Left renal cortex interstitium (tissue), 4 donors: ENCODE measurements around the gene HBEGF. TPM values are rescaled to one million over a fixed set of nuclear protein-coding genes. Genes with fewer than 3 reads are reported as not detected.
A peak's percentile ranks its signal among the peaks of the same experiment; 100 is the strongest.

Experiments used
- DNase-seq, 4 donors: peaks; one replicate each; pipeline ENCODE4 v3.0.0-alpha.2; 2013; ENCODE audit warnings: low read depth in 4 of 4, low spot score in 2 of 4, missing footprints in 1 of 4
- polyA plus RNA-seq, 4 donors: library from polyadenylated mRNA; unstranded; fragments of 120-200 nt; gene quantifications; one replicate each; pipeline ENCODE4 v1.2.1, GENCODE V29; 2013; ENCODE audit not compliant: insufficient read length in 4 of 4

Gene HBEGF
- polyA plus RNA-seq, 4 donors, result 9.3 to 11.1 (median 10.2) TPM

DNA sequence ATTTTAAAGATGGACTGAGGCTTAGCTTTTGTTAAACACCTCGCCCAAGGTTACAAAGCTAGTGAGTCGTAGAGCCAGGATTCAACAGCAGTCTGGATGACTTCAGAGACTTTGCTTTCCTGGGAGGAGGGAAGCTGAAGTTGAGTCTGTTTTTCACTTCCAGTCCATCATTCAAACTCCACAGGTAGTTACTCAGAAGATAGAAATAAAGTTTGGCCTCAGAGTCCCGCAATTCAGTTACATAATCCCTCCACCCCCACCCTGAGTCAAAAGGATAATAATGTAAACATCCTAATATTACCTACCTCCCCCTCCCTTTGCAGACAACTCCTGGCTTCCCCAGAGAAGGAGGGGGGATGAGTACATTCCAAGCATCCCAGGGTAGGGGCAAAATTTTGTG is 8.1 kb downstream of the HBEGF start:
- no peak for DNase-seq

DNA sequence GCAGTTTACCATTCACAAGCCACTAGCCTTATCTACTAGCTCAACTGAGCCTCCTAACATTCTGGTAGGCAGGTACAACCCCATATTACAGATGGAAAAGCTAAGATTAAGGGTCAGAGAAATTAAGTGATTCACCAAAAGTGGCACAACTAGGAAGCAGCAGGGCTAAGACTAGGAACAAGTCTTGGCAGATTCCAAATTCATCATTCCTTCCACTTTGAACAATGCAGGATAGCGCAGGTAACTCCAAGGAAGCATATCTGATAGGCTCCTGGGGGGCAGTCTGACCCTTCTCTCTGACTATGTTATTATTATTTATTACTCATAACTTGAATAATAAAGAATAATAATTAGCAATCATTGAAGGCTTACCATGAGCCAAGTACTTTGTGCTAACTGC is 8.5 kb downstream of the HBEGF start:
- DNase-seq, result no peak

DNA sequence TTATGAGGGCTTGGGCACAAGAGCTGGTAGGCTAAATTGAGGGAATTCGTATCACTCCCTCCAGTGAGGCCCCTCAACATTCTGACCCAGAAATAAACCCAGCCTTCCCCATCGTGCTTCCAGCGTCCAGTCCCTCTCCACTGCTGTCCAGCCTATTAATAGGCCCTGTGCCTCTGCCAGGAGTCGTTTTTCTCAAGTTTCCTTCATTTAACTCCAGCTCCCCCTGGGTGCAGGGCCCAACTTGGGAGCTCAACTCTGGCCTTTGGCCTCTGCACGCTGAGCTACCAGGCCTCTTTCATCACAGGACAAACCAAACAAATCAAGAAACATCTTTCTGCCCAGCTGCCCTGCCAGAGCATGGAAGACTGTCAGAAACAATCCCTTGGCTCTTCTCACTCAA is 10.0 kb downstream of the HBEGF start:
- peak in 1 of 4 donors; percentile 71 for DNase-seq

DNA sequence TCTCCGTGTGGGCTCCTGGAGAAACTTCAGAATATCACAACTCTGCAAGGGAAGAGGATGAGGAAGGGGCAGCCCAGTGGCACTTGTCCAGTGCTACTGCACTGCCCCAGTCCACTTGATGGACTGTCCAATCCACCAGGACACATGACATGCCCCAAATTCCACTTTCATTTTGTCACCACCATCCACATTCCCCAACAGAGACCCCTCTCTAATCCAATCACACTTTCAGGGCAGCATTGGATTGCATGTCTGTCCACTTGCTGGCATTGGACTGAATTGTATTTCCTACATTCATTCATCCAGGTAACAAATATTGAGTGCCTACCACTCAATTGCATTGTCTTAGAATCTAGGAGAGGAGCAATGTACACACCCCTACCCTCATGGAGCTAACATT is 14.8 kb downstream of the HBEGF start:
- no peak for DNase-seq

DNA sequence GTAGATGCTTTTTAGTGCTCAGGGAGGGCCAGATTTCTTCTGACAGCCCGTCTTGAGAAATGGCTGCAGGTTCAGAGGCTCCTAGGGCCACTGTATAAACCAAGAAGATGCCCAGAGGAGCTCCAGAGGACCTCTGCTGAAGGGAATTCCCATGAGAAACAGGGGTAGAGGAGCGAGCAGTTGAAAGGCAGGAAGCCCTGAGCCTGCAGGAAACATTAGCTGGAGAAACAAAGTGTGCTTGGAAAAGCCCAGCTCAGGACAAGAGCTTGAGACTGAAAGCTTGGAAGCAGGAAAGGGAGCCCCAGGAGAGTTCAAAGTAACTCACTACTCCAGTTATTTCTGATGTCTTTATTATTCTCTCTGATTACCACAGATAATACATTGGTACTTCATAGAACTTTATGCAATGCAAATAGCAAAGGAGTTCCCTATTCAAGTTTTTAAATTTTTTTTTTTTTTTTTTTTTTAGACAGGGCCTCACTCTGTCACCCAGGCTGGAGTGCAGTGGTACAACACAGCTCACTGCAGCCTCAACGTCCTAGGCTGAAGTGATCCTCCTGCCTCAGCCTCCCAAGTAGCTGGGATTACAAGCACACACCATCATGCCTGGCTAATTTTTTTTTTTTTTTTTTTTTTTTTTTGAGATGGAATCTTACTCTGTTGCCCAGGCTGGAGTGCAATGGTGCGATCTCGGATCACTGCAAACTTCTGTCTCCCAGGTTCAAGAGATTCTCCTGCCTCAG is 16.5 kb downstream of the HBEGF start:
- DNase-seq, result no peak

DNA sequence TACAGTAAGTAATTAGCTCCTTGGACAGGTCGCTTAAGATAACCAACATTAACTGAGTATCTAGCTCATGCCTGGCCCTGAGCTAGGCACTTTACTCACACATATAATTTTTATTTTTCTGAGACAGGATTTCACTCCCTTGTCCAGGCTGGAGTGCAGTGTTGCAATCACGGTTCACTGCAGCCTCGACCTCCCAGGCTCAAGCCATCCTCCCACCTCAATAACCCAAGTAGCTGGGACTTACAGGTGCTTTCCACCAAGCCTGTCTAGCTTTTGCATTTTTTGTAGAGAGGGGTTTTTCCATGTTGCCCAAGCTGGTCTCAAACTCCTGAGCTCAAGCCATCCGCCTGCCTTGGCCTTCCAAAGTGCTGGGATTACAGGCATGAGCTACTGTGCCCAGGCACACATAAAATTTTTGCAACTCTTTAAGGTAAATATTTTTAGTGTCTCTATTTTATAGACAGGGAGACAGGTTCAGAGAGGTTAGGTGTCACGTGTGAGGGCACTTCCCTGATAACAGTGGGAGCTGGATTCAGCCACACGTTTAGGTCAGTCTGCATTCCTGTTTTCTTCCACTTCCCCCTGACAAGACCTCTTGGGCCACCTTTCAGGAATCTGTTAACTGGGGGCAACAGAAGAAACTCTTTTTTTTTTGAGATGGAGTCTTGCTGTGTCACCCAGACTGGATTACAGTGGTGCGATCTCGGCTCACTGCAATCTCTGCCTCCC is 18.2 kb downstream of the HBEGF start:
- no peak for DNase-seq

DNA sequence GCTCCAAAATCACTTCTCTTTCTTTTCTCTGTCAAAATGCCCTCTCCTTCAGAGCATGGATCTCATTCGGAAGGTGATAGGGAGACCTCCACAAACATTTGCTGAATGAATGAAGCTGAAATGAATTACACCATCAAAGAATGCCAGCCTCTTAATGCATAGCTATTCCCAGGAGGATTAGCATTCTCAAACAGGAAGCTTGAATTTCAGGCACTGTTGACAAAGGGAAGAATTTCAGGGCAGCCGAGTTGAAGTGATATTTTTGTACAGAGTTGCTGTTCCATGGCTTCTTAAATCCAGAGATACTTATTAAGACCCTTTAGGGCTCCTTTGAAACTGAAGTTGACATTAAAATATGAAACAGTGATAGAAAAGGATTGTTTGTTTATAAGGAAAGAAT is 18.8 kb downstream of the HBEGF start:
- DNase-seq, result no peak

DNA sequence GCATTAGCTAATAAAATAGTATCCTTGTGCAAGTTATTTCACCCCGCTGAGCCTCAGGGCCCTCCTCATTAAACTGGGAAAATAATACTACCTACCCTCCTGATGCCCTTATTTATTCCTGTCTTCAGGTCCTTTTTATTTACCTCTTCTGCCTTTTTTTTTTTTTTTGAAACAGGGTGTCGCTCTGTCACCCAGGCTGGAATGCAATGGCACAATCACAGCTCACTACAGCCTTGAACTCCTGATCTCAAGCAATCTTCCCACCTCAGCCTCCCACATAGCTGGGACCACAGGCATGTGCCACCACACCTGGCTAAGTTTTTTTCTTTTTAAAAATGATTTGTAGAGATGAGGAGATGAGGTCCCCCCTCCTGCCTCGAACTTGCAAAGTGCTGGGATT is 20.9 kb downstream of the HBEGF start:
- no peak for DNase-seq

DNA sequence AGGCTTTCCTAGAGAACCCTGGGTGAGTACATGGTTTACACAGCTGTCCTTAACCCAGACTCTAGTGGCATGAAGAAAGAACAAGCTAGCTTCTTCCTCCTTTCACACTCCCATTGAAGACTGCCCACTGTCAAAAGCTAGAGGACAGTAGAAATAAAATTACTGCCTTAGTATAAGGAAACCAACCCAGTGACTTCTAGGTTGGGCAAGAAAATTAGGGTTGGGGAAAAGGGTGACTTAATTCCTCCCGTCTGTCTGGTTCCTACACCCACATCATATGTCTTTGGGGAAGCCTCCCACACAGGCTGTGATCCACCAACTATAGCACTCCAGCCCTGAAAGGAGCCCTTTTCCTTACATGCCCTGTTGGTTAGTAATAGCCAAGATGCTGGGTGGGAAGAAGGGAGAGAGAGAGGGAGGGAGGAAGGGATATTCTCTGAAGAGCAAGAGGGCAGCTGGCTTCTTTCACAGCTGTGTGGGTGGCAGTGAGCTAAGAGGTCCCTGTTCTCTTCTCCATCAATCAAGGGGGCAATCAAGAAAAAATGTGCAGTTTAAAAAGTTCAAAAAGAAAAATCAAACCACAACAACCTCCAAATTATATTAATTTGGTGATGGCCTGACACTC is 21.7 kb downstream of the HBEGF start:
- DNase-seq, result peak in 1 of 4 donors; percentile 65

DNA sequence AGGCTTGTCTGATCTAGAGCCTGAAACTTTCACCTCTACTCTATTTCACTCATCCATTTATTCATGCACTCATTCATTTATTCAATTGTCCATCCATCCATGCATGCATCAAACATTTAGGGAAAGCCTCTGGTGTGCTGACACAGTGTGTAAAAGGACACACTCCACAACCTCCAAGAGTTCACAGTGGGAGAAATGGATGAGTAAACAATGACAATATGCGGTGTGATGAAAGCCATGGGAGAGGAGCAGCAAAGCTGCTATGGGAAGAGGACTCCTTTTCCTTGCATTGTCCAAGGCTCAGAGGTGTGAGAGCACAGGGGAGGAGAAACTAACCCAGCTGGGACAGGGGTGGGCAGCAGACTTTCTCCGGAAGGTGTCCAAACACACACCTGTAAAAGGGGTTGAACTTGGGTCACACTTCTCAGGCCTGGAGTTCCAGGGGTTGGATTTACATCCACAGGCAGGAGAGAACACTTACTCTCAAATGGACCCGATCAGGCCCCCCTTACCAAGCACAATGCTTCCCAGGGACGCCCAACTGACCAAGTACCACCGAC is 22.3 kb downstream of the HBEGF start:
- no peak for DNase-seq

DNA sequence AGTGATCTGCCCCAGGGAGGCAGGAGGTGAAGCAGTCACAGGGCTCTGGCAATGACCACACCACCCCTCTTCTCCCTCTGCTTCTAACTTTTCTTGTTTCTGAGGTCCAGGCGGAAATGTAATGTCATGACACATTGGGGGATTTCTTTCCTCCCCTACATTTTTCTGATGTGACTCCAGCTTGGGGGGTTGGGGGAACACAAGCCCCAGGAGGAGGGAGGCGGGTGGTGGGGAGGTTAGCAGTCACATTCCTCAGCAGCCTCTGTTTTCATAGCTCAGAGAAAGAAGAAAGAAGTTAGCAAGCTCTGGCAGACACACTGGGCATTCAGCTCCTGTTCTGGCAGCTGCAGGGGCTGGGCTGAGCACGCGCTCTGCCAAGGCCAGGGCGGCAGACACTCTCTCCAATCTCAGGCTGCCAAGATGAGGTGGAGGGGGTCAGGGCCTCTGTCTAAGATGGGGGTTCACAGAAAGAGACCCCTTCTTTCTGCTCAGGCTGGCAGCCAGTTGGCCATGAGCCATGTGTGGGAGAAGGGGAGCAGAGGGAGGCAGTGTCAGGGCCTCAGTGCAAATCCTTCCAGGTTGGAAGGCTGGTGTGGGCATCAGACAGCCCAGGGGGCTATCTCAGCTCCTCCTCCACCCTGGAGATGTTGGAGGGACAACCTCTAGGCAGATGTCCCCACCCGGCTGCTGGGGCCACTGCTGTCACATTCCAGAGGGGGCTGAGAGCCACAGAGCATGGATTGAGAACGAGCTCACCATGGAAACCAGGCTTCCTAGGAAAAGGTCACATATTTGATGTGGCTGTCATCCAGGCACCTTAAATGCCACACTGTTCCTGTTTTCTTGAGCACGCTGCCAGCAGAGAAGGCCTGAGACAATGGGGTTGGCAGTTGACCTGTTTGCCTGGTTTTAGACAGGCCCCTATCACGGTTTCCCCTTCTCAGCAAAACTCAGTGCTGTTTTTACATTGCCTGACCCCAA is 23.4 kb downstream of the HBEGF start:
- no peak for DNase-seq

DNA sequence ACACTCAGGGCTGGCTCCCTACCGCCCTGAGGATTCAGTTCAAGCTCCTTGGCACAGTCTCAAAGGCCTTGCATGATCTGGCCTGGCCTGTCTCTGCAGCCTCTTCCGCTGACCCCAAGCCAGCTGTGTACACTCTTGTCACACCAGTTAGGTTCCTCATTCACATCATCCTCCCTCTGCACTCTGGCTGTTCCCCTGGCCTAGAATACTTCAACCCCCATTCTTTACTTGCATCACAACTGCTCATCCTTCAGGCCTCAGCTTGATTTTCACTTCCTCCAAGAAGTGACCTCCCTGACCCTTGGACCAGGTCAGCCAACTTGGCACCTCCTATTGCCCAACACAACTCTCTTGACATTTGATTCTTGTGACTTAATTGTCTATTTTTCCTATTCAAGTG is 24.6 kb downstream of the HBEGF start:
- DNase-seq, result no peak

DNA sequence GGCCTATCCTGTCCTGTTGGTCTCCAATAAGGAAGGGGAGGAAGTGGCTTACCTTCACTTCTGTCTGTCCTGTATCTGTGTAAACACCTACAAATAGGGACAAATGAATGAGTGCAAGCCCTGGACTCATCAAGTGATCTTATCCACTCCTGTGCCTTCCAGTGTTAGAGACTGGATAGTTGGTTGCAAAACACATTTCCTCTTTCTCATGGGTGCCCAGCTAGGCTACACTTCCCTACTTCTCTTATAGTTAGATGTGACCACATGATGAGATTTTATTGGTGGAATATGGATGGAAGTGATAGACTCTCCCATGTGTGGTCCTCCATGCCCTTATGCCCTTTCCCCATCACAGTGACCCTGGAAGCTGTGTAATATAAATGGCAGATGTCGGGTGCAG is 26.6 kb downstream of the HBEGF start:
- DNase-seq, result no peak

DNA sequence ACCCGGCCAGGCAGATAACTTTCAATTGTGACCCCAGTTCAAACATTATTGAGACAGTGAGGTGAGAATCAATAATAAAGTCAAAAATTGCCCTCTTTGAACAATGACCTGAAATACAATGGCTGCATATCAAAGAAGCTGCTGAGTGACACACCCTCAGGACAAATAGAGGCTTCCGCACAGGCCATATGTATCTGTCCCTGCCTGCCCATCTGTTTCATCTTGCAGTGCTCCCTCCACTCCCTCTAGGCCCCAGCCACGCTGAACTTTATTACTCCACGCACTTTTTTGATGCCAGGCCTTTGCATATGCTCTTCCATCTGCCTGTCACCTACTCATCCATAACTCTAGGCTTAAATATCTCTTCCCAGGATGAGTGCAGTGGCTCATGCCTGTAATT is 27.6 kb downstream of the HBEGF start:
- no peak for DNase-seq

DNA sequence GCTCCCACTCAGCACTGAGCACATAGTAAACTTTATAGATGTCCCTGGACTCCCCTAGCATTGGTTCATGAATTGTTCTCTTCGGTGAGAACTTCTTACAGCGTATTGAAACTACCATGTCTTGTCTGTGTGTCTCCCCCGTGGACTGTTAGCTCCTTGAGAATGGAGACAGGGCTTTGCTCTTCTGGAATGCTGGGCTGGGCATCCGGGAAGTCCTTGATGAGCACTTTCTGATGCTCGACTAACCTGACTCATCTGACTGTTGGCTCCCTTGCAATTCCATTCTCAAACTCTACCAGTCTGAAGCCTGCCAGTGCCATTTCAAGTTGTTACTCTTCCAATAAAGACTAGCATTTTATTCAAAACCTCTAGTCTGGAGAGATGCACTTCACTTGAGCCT is 28.5 kb downstream of the HBEGF start:
- no peak for DNase-seq

DNA sequence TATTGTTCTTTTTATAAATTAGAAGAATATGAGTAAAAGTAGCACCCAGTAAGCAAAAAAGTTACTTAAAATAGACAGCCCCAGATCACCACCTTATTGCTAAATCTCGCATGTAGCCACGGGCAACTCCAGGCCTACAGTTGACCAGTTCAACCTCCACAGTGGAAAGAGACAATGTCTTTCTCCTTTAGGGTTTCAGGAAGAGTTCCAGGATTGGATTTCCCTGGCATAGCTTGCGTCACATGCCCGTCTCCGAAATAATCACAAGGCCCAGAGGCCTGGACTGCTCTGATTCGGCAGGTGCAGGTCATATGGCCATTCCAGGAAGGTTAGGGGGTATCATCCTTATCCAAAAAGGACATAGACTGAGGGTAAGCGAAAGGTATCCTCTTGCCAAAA is 33.6 kb downstream of the HBEGF start:
- DNase-seq, result no peak

DNA sequence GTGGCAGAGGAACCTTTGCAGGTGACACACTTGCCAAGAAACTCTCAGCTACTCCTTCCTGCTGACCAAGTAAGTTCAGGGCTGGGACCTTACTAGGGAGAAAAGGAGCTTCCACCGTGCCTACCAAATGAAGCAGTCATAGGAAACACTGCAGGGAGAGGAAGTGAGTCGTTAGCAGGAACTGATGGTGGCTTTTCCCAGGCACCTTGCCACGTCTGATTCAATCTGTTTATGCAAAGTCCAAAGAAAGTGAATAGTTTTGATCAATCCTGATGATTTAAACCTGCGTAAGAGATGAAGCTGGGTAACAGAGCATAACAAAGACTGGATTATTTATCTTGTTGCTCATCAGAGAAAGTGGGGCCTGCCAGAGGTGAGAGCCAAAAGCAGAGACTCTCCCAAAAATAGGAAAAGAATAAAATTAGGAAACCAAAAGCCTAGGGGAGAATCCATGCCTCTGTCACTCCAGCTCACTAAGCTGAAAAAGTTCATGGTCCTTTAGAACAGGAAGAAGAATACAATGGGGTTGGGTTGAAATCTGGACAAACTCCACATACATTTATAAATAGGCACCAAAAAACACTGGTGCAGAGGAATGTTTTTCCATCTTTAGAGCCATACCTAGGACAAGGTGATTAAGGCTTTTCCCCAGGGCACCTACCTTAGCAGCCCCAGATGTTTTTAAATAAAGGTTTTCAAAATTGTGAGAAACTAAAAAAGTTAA is 34.2 kb downstream of the HBEGF start:
- no peak for DNase-seq

DNA sequence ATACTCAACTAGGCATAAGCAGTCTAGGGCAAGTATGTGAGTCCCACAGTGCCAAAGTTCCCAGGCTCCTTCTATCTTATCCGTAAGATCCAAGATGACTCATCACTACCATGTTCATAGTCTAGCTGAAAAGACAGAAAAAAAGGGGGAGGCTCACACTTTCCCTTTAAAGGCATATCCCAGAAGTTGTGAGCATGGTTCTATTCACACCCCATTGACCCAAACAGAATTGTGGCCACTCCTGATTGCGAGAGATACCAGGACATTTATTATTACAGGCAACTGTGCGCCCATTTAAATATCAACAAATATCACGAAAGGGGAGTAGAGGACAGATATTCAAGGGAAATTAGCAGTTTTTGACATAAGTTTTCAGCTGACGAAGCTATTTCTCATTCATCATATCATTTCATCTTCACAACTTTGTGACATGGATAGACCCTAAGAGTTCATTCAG is 35.4 kb downstream of the HBEGF start:
- no peak for DNase-seq

DNA sequence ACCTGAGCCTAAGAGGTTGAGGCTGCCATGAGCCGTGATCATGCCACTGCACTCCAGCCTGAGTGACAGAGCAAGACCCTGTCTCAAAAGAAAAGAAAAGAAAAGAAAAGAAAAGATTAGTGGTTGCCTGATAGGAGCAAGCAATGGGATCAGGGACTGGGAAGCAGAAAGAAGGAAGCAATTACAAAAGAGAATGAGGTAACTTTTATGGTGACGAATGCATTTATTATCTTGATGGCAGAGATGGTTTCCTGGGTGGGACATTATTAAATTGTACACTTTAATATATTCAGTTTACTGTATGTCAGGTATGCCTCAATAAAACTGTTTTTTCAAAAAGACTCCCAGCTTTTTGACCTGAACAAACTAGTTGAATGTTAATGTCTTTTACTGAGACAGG is 36.0 kb downstream of the HBEGF start:
- DNase-seq, result no peak
